Measurements from ENCODE around the gene SRC. TPM values are rescaled to one million over a fixed set of nuclear protein-coding genes. Genes with fewer than 3 reads are reported as not detected.

SRC gene
- total RNA-seq, 1 experiment from 2014 or later, result 42.3 TPM

DNA sequence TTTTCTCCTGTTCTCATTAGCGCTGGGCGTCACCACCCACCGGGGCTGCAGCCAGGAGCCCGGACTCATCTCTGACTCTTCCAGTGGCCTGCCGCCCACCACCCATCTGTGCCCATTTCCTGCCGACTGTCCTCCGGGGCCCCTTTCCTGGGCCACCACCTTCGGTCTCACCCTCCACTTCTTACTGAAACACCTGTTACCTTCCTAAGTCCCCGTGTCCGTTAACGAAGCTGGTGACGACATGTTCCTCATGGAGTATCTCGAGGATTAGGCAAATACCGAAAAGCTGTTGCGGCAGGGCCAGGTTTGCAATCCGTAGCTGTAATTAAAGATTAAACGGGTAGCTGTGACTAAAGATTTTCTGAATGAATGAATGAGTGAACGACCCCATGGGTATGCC, 80.2 kb downstream of the SRC start:
- TF ChIP-seq POLR2AphosphoS5 (IDR thresholded peaks at IDR 0.05; ENCODE audit: low read depth, low read length) (no peak), SIN3A (IDR thresholded peaks at IDR 0.05; ENCODE audit: low read depth) (no peak), TCF7L2 (IDR thresholded peaks at IDR 0.05; ENCODE audit: borderline replicate concordance, extremely low read depth, insufficient read depth, insufficient read length) (no peak), RAD21 (IDR thresholded peaks at IDR 0.05; ENCODE audit: low read depth) (no peak), ELF1 (IDR thresholded peaks at IDR 0.05; ENCODE audit: borderline replicate concordance, low read depth) (no peak), YY1 (IDR thresholded peaks at IDR 0.05; ENCODE audit: extremely low read depth, insufficient replicate concordance, low read depth, low read length) (no peak), JUND (IDR thresholded peaks at IDR 0.05) (no peak), POLR2A (IDR thresholded peaks at IDR 0.05; ENCODE audit: borderline replicate concordance, extremely low read depth, insufficient read depth, insufficient read length) (no peak), ZFX (IDR thresholded peaks at IDR 0.05) (no peak), ZNF274 (IDR thresholded peaks at IDR 0.05; ENCODE audit: low read depth, low read length) (no peak), ATF3 (IDR thresholded peaks at IDR 0.05) (no peak), FOSL1 (IDR thresholded peaks at IDR 0.05; ENCODE audit: low read depth) (no peak), ZBTB33 (IDR thresholded peaks at IDR 0.05; ENCODE audit: extremely low read depth, insufficient replicate concordance, low read length) (no peak), CEBPB (IDR thresholded peaks at IDR 0.05; ENCODE audit: low read depth) (no peak), EZH2 (IDR thresholded peaks at IDR 0.05) (no peak), SP1 (IDR thresholded peaks at IDR 0.05; ENCODE audit: low read depth) (no peak)
- TF ChIP-seq, protein P1, sequence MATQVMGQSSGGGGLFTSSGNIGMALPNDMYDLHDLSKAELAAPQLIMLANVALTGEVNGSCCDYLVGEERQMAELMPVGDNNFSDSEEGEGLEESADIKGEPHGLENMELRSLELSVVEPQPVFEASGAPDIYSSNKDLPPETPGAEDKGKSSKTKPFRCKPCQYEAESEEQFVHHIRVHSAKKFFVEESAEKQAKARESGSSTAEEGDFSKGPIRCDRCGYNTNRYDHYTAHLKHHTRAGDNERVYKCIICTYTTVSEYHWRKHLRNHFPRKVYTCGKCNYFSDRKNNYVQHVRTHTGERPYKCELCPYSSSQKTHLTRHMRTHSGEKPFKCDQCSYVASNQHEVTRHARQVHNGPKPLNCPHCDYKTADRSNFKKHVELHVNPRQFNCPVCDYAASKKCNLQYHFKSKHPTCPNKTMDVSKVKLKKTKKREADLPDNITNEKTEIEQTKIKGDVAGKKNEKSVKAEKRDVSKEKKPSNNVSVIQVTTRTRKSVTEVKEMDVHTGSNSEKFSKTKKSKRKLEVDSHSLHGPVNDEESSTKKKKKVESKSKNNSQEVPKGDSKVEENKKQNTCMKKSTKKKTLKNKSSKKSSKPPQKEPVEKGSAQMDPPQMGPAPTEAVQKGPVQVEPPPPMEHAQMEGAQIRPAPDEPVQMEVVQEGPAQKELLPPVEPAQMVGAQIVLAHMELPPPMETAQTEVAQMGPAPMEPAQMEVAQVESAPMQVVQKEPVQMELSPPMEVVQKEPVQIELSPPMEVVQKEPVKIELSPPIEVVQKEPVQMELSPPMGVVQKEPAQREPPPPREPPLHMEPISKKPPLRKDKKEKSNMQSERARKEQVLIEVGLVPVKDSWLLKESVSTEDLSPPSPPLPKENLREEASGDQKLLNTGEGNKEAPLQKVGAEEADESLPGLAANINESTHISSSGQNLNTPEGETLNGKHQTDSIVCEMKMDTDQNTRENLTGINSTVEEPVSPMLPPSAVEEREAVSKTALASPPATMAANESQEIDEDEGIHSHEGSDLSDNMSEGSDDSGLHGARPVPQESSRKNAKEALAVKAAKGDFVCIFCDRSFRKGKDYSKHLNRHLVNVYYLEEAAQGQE (IDR thresholded peaks at IDR 0.05; ENCODE audit: low read depth), result no peak
- Histone ChIP-seq H3K27ac (ENCODE audit: low read depth, low read length) (no peak overlapping the region), H3K9me2 (ENCODE audit: insufficient read depth) (no peaks in the 10 kb centered on the region), H3K4me2 (ENCODE audit: low read length) (no peak overlapping the region), H3K4me3 (replicated peaks in 1 of 2; ENCODE audit: low read depth in 1 of 2, low read length in 2 of 2) (no peak overlapping the region), H3K4me1 (ENCODE audit: control insufficient read depth in 1 of 2, insufficient read depth in 2 of 2, low read length in 2 of 2) (no peaks in the 10 kb centered on the region), H3K36me3 (ENCODE audit: control insufficient read depth in 1 of 2, insufficient read depth in 2 of 2, low read length in 2 of 2) (no peaks in the 10 kb centered on the region), H3K9me3 (ENCODE audit: control insufficient read depth in 1 of 2, insufficient read depth in 1 of 2, low read depth in 1 of 2, low read length in 2 of 2) (no peaks in the 10 kb centered on the region), H3K9ac (ENCODE audit: low read length) (no peak overlapping the region), H4K20me1 (ENCODE audit: insufficient read depth) (no peaks in the 10 kb centered on the region), H3K27me3 (ENCODE audit: insufficient read depth, low read length) (peaks cover 80% of the 10 kb centered on the region), H3K79me2 (ENCODE audit: insufficient read depth, low read length) (no peaks in the 10 kb centered on the region), H2AFZ (ENCODE audit: low read depth, low read length, poor library complexity, severe bottlenecking) (no peak overlapping the region)
- DNase-seq (ENCODE audit: low read depth, low spot score), result no peak
- intact Hi-C loops (cut with micrococcal nuclease), result no loop called here
- BruUV-seq (replicated peaks), result no TSS peak
- ChIA-PET POLR2A (no interaction called here), RAD21 (ENCODE audit: low non-redundant PET in 1 of 2, low total read pairs in 2 of 2, uncharacterized antibody in 2 of 2, unreplicated experiment in 2 of 2) (no interaction called here), CTCF (no interaction called here)
- no peak for ATAC-seq

Measured in HCT116 (cell line).